Measurements from ENCODE around the gene CSGALNACT2.

CSGALNACT2 gene

GRCh38 chr10:43202224-43202656, 64.0 kb downstream of the CSGALNACT2 start:
- DNase-seq (ENCODE audit: low read depth) = no peak

GRCh38 chr10:43202657-43203447, 64.6 kb downstream of the CSGALNACT2 start:
- DNase-seq (ENCODE audit: low read depth) = no peak

- DNase-seq (ENCODE audit: low read depth) = no peak
Measured at GRCh38 chr10:43203448-43204041, 65.3 kb downstream of the CSGALNACT2 start.

GRCh38 chr10:43204042-43204942, 66.0 kb downstream of the CSGALNACT2 start:
- no peak for DNase-seq (ENCODE audit: low read depth)

GRCh38 chr10:43204943-43205671, 66.9 kb downstream of the CSGALNACT2 start:
- DNase-seq (ENCODE audit: low read depth) = no peak

GRCh38 chr10:43205681-43206390, 67.6 kb downstream of the CSGALNACT2 start:
- DNase-seq (ENCODE audit: low read depth) = no peak

- no peak for DNase-seq (ENCODE audit: low read depth)
Measured at GRCh38 chr10:43206391-43207235, 68.4 kb downstream of the CSGALNACT2 start.

- no peak for DNase-seq (ENCODE audit: low read depth)
Measured at GRCh38 chr10:43208147-43209073, 70.2 kb downstream of the CSGALNACT2 start.

GRCh38 chr10:43209074-43209455, 70.8 kb downstream of the CSGALNACT2 start:
- DNase-seq (ENCODE audit: low read depth) = no peak

- no peak for DNase-seq (ENCODE audit: low read depth)
Measured at GRCh38 chr10:43209651-43210141, 71.5 kb downstream of the CSGALNACT2 start.

GRCh38 chr10:43210556-43210955, 72.3 kb downstream of the CSGALNACT2 start:
- DNase-seq (ENCODE audit: low read depth) = no peak

GRCh38 chr10:43211030-43211429, 72.8 kb downstream of the CSGALNACT2 start:
- no peak for DNase-seq (ENCODE audit: low read depth)

GRCh38 chr10:43211431-43212042, 73.3 kb downstream of the CSGALNACT2 start:
- no peak for DNase-seq (ENCODE audit: low read depth)

GRCh38 chr10:43212043-43212721, 73.9 kb downstream of the CSGALNACT2 start:
- DNase-seq (ENCODE audit: low read depth) = no peak

GRCh38 chr10:43214071-43214955, 76.1 kb downstream of the CSGALNACT2 start:
- DNase-seq (ENCODE audit: low read depth) = no peak

GRCh38 chr10:43214956-43215561, 76.8 kb downstream of the CSGALNACT2 start:
- no peak for DNase-seq (ENCODE audit: low read depth)
